ENCODE measurements around the gene MAN1B1. TPM values are rescaled to one million over a fixed set of nuclear protein-coding genes. Genes with fewer than 3 reads are reported as not detected.

MAN1B1 gene
- total and polyA plus RNA-seq, 4 donors: 19.9 to 31.8 (median 26.5) TPM

GRCh38 chr9:137055385-137056364 is 31.1 kb upstream of the MAN1B1 start:
- H3K27me3 ChIP-seq (ENCODE audit: control insufficient read depth in 4 of 4, insufficient read depth in 4 of 4, low read length in 3 of 4): no peaks in the 10 kb centered on the region
- TF ChIP-seq TAF1 (conservative IDR thresholded peaks at IDR 0.05) (no peak), YY1 (IDR thresholded peaks at IDR 0.05) (peak; percentile 43), EGR1 (IDR thresholded peaks at IDR 0.05; ENCODE audit: low read depth in 2 of 2) (peak in 1 of 2 donors; percentile 18), RXRA (IDR thresholded peaks at IDR 0.05) (peak; percentile 51 to 69), HNF4G (IDR thresholded peaks at IDR 0.05) (peak; percentile 88), NR2F2 (IDR thresholded peaks at IDR 0.05) (peak; percentile 61), GABPA (IDR thresholded peaks at IDR 0.05 in 1 of 2, conservative IDR thresholded peaks at IDR 0.05 in 1 of 2) (peak in 1 of 2 donors; percentile 49), ATF3 (IDR thresholded peaks at IDR 0.05) (no peak), CTCF (IDR thresholded peaks at IDR 0.05; ENCODE audit: low read depth, low read length, missing input control) (no peak), RAD21 (IDR thresholded peaks at IDR 0.05) (peak in 1 of 2 donors; percentile 24), SP1 (IDR thresholded peaks at IDR 0.05) (peak; percentile 81), FOXA2 (IDR thresholded peaks at IDR 0.05) (no peak), JUND (IDR thresholded peaks at IDR 0.05) (peak in 1 of 2 donors; percentile 23), HNF4A (conservative IDR thresholded peaks at IDR 0.05) (peak; percentile 87 to 94)
- no peak overlapping the region for H3K9ac ChIP-seq (ENCODE audit: low read depth in 1 of 2, low read length in 2 of 2)
- 24% methylated on average over 28 of the region's 28 CpGs for WGBS
- no peaks in the 10 kb centered on the region for H3K36me3 ChIP-seq (ENCODE audit: control insufficient read depth in 4 of 4, insufficient read depth in 3 of 4, low read depth in 1 of 4, low read length in 3 of 4)
- peaks cover 21 to 38% (median 30%) of the 10 kb centered on the region in 4 donors for H3K4me1 ChIP-seq (ENCODE audit: control insufficient read depth in 4 of 4, insufficient read depth in 4 of 4, low read length in 3 of 4)
- no peaks in the 10 kb centered on the region for H3K9me3 ChIP-seq (ENCODE audit: control insufficient read depth in 4 of 4, low read length in 3 of 4)
- DNase-seq (ENCODE audit: low spot score): peak; percentile 75
- no peak overlapping the region for H3K4me3 ChIP-seq (ENCODE audit: low read depth in 1 of 3, low read length in 3 of 3)
- H3K27ac ChIP-seq (ENCODE audit: low read depth in 1 of 2, low read length in 2 of 2): peak overlapping the region; percentile 84 to 88

GRCh38 chr9:137056739-137057415 is 29.9 kb upstream of the MAN1B1 start:
- TF ChIP-seq GABPA (IDR thresholded peaks at IDR 0.05 in 1 of 2, conservative IDR thresholded peaks at IDR 0.05 in 1 of 2) (no peak), NR2F2 (IDR thresholded peaks at IDR 0.05) (no peak), HNF4A (conservative IDR thresholded peaks at IDR 0.05) (no peak), EGR1 (IDR thresholded peaks at IDR 0.05; ENCODE audit: low read depth in 2 of 2) (no peak), SP1 (IDR thresholded peaks at IDR 0.05) (no peak), FOXA1 (IDR thresholded peaks at IDR 0.05) (no peak)
- Histone ChIP-seq H3K9ac (ENCODE audit: low read depth in 1 of 2, low read length in 2 of 2) (no peak overlapping the region), H3K27ac (ENCODE audit: low read depth in 1 of 2, low read length in 2 of 2) (no peak overlapping the region)

More at GRCh38 chr9:137056739-137057415, 29.9 kb upstream of the MAN1B1 start:
- Histone ChIP-seq H3K36me3 (ENCODE audit: control insufficient read depth in 4 of 4, insufficient read depth in 3 of 4, low read depth in 1 of 4, low read length in 3 of 4) (no peaks in the 10 kb centered on the region), H3K4me3 (ENCODE audit: low read depth in 1 of 3, low read length in 3 of 3) (no peak overlapping the region), H3K27me3 (ENCODE audit: control insufficient read depth in 4 of 4, insufficient read depth in 4 of 4, low read length in 3 of 4) (no peaks in the 10 kb centered on the region), H3K9me3 (ENCODE audit: control insufficient read depth in 4 of 4, low read length in 3 of 4) (no peaks in the 10 kb centered on the region), H3K4me1 (ENCODE audit: control insufficient read depth in 4 of 4, insufficient read depth in 4 of 4, low read length in 3 of 4) (peaks cover 21 to 38% (median 30%) of the 10 kb centered on the region in 4 donors)
- no peak for DNase-seq (ENCODE audit: low spot score)
- 68% methylated on average over 17 of the region's 17 CpGs for WGBS
